Measurements from ENCODE around the gene TMX3. TPM values are rescaled to one million over a fixed set of nuclear protein-coding genes. Genes with fewer than 3 reads are reported as not detected.

The TMX3 gene
- total RNA-seq, 1 experiment from 2014 or later, result 39.5 TPM

- TF ChIP-seq CTCF (conservative IDR thresholded peaks at IDR 0.05), result no peak
- H4K8ac ChIP-seq (replicated peaks; ENCODE audit: insufficient read length, low read depth, low read length), result no peak overlapping the region
- no peaks in the 10 kb centered on the region for H3K9me3 Mint-ChIP-seq
- no peaks in the 10 kb centered on the region for H3K79me1 ChIP-seq (ENCODE audit: insufficient read depth, low read depth, low read length, poor library complexity, severe bottlenecking)
- H3K18ac ChIP-seq (ENCODE audit: insufficient read length, low read depth, low read length), result no peak overlapping the region
- H3K36me3 Mint-ChIP-seq (ENCODE audit: insufficient read depth in 1 of 3, low read depth in 3 of 3), result no peaks in the 10 kb centered on the region
- H3K56ac ChIP-seq (ENCODE audit: insufficient read length, low read depth, low read length), result no peak overlapping the region
- H3K9me3 ChIP-seq (ENCODE audit: control insufficient read depth, low read depth, low read length), result no peaks in the 10 kb centered on the region
- no peaks in the 10 kb centered on the region for H3K23me2 ChIP-seq (ENCODE audit: insufficient read length, low read depth, low read length, poor library complexity, severe bottlenecking)
- H3K4ac ChIP-seq (ENCODE audit: low read depth, low read length), result no peak overlapping the region
- H2AFZ ChIP-seq (ENCODE audit: low read length), result no peak overlapping the region
- no peaks in the 10 kb centered on the region for H3K27me3 Mint-ChIP-seq (ENCODE audit: low read depth)
- no peak overlapping the region for H3K4me2 ChIP-seq (ENCODE audit: insufficient read depth, insufficient read length, low read length)
- H4K20me1 ChIP-seq (ENCODE audit: control insufficient read depth, insufficient read depth, insufficient read length), result no peaks in the 10 kb centered on the region
- no peak overlapping the region for H4K5ac ChIP-seq (ENCODE audit: insufficient read length, low read depth, low read length)
- H3K27ac ChIP-seq (ENCODE audit: insufficient read length, low read depth, low read length), result no peak overlapping the region
- no peak overlapping the region for H2BK20ac ChIP-seq (ENCODE audit: low read depth, low read length, poor library complexity, severe bottlenecking)
- no peak overlapping the region for H2BK12ac ChIP-seq (ENCODE audit: insufficient read length, low read depth, low read length)
- no peak for DNase-seq
- no CpG with 5 or more reads among the region's 1 CpG for WGBS (ENCODE audit: extremely low coverage, insufficient read length, low lambda C conversion rate)
- no peaks in the 10 kb centered on the region for H3K79me2 ChIP-seq (ENCODE audit: insufficient read depth, low read length)
- no peak overlapping the region for H3K9ac ChIP-seq (ENCODE audit: extremely low read depth, insufficient read length, low read length)
- no peak overlapping the region for H3K14ac ChIP-seq (ENCODE audit: insufficient read depth, low read length)
- no peak overlapping the region for H2BK15ac ChIP-seq (ENCODE audit: low read depth, low read length)
- no peak overlapping the region for H3K4me3 Mint-ChIP-seq
- H2AK5ac ChIP-seq (ENCODE audit: insufficient read length, low read length), result no peak overlapping the region
- H3K23ac ChIP-seq (ENCODE audit: insufficient read length, low read depth, low read length), result no peak overlapping the region
- H3K27me3 ChIP-seq (ENCODE audit: insufficient read depth, low read length), result no peaks in the 10 kb centered on the region
- H2BK120ac ChIP-seq (ENCODE audit: low read depth, low read length, poor library complexity, severe bottlenecking), result no peak overlapping the region
- H2BK5ac ChIP-seq (ENCODE audit: insufficient read length, low read length), result no peak overlapping the region
- H3K4me1 Mint-ChIP-seq, result no peaks in the 10 kb centered on the region
- no peak overlapping the region for H3T11ph ChIP-seq (ENCODE audit: low read length)
- H4K91ac ChIP-seq (ENCODE audit: insufficient read length, low read depth, low read length), result no peak overlapping the region
- no peaks in the 10 kb centered on the region for H3K4me1 ChIP-seq (ENCODE audit: insufficient read depth, low read length)
- no peak overlapping the region for H3K27ac Mint-ChIP-seq
Observed at GRCh38 chr18:68742206-68742605, 27.3 kb upstream of the TMX3 start.
